DMS 273 treated with DMSO at 0.1 percent for 48 hours (cell line): ENCODE results near the gene RIN3.

Source experiments
- DNase-seq: peaks from one replicate; lab custom pipeline; 2025; lab: John Stamatoyannopoulos, UW

The RIN3 gene

GRCh38 chr14:92484132-92484823 lies 29.3 kb upstream of the RIN3 start:
- no peak for DNase-seq

GRCh38 chr14:92486881-92487280 lies 26.7 kb upstream of the RIN3 start:
- DNase-seq, result no peak

- DNase-seq, result no peak
These were observed 26.0 kb upstream of the RIN3 start for GRCh38 chr14:92487513-92488133.

- DNase-seq, result no peak
These were observed 24.0 kb upstream of the RIN3 start for GRCh38 chr14:92489394-92490238.

- DNase-seq, result no peak
These were observed 23.2 kb upstream of the RIN3 start for GRCh38 chr14:92490239-92490959.

- no peak for DNase-seq
These were observed 21.8 kb upstream of the RIN3 start for GRCh38 chr14:92491782-92492181.

- DNase-seq, result no peak
These were observed 21.3 kb upstream of the RIN3 start for GRCh38 chr14:92492258-92492657.

- no peak for DNase-seq
These were observed 20.6 kb upstream of the RIN3 start for GRCh38 chr14:92493024-92493423.

GRCh38 chr14:92493492-92493891 lies 20.1 kb upstream of the RIN3 start:
- no peak for DNase-seq

GRCh38 chr14:92494512-92494911 lies 19.1 kb upstream of the RIN3 start:
- DNase-seq, result no peak

GRCh38 chr14:92495027-92495426 lies 18.6 kb upstream of the RIN3 start:
- DNase-seq, result no peak

GRCh38 chr14:92496191-92496857 lies 17.3 kb upstream of the RIN3 start:
- no peak for DNase-seq

- no peak for DNase-seq
These were observed 16.2 kb upstream of the RIN3 start for GRCh38 chr14:92497391-92497790.

GRCh38 chr14:92499234-92499633 lies 14.3 kb upstream of the RIN3 start:
- no peak for DNase-seq

GRCh38 chr14:92500491-92500941 lies 13.1 kb upstream of the RIN3 start:
- no peak for DNase-seq

- no peak for DNase-seq
These were observed 11.7 kb upstream of the RIN3 start for GRCh38 chr14:92501891-92502351.

GRCh38 chr14:92502541-92503286 lies 10.9 kb upstream of the RIN3 start:
- DNase-seq, result no peak

- no peak for DNase-seq
These were observed 9.7 kb upstream of the RIN3 start for GRCh38 chr14:92503756-92504491.

- no peak for DNase-seq
These were observed 7.8 kb upstream of the RIN3 start for GRCh38 chr14:92505826-92506225.

GRCh38 chr14:92506231-92506630 lies 7.3 kb upstream of the RIN3 start:
- DNase-seq, result no peak
